Psoas muscle (tissue), 8 donors: Measurements from ENCODE around the gene SCML2. TPM values are rescaled to one million over a fixed set of nuclear protein-coding genes. Genes with fewer than 3 reads are reported as not detected.

Experiments used
- ATAC-seq, 4 donors: fragments of 200-7000 bp; cut with Tn5 transposase; one replicate each; pipeline ENCODE4 v1.9.1; 2020; ENCODE audit warnings: moderate library complexity in 3 of 4, mild to moderate bottlenecking in 2 of 4
- DNase-seq, 2 donors: peaks; one replicate each; pipeline ENCODE4 v3.0.0-alpha.2; 2020
- H3K27ac ChIP-seq: fragments of 200-600 bp; one replicate; pipeline ENCODE4 v1.8.0; 2022
- H3K27me3 ChIP-seq, 3 donors: fragments of 200-600 bp in 1 of 3; one replicate each; pipeline versions ENCODE4 v1.6.1 to v1.8.0; 2013 to 2022; ENCODE audit warnings: low read length in 2 of 3, mild to moderate bottlenecking in 2 of 3, moderate library complexity in 1 of 3; ENCODE audit not compliant: insufficient read depth in 3 of 3
- H3K36me3 ChIP-seq, 2 donors: fragments of 200-600 bp in 1 of 2; one replicate each; pipeline versions ENCODE4 v1.6.1 to v1.8.0; 2013 to 2022; ENCODE audit warnings: low read depth in 1 of 2, mild to moderate bottlenecking in 1 of 2, moderate library complexity in 1 of 2; ENCODE audit not compliant: insufficient read depth in 1 of 2
- H3K4me1 ChIP-seq: fragments of 200-600 bp; one replicate; pipeline ENCODE4 v1.8.0; 2022
- H3K4me3 ChIP-seq: fragments of 200-600 bp; one replicate; pipeline ENCODE4 v1.8.0; 2022; ENCODE audit warnings: mild to moderate bottlenecking
- H3K9me3 ChIP-seq: fragments of 200-600 bp; one replicate; pipeline ENCODE4 v1.8.0; 2022
- WGBS, 3 donors: extraction: QIAGEN DNeasy Blood & Tissue Kit; methylation state at CpG; one replicate each; pipeline versions ENCODE4 v1.1.6 to v1.1.7; 2013; 5-methylcytosine and 5-hydroxymethylcytosine counted together
- intact Hi-C, 2 donors: fragments of 100-400 bp; cut with DNase I; formaldehyde crosslinking; loops; one replicate each; pipeline versions ENCODE4 v1.11.0 to v1.14.2; 2022
- polyA plus RNA-seq, 3 donors: library from polyadenylated mRNA; stranded (reverse); fragments of 200-250 nt; gene quantifications; one replicate each; pipeline ENCODE4 v1.2.3, GENCODE V29; 2013
- total RNA-seq, 4 donors: library from RNA; stranded (reverse); fragmentation: NEBNext Ultra II Directional in 2 of 4; extraction: Animal tissue kit (Norgen Biotek cat#: 25700) in 2 of 4; gene quantifications; one replicate each; pipeline versions ENCODE4 v1.2.1 to v1.2.4, GENCODE V29; 2021 to 2023
- TF ChIP-seq, protein P1 (sequence below): fragments of 200-600 bp; IDR thresholded peaks from one replicate; pipeline ENCODE4 v1.8.0; 2022; ENCODE audit warnings: antibody characterized with exemption
- donor health status: healthy with polysubstance abuse.
- donor health status: DM: no; HTN: no; CAD: no; lungs with moderate emphysema.
- donor health status: Bipolar disorder and iron deficiency.
- donor health status: healthy.
- donor health status: DM: yes; HTN: yes; CAD: no.
- donor health status: DM: no; HTN: no; CAD: no.
- donor health status: DM: no; HTN: no; CAD: no.
- donor health status: DM: yes; HTN: yes; CAD: no.

SCML2 gene
- total and polyA plus RNA-seq, 7 donors = 1.1 to 3.0 (median 1.6) TPM

DNA sequence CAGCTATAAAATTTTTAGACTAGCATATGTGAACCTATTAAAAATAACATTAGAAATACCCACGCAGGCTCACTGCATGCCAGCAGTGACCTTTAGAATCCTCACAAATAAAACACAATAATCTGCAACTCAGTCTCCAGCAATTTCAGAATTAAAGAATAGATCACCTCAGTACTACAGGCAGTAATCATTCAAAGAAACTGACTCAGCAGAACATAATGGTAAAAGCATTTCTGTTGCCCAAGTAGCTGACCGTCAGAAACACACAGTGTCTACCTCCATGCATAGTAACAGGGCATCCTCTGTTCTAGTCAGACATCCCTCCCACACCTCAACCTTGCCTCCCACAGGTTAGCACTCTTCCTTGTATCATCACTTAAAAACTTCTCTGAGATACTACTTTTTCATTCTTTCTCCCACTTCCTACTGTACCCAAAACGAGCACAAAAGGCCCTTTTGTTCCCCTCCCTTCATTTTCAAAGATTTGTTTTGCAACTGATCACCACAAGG, 68.1 kb downstream of the SCML2 start:
- H3K27ac ChIP-seq = no peak overlapping the region
- TF ChIP-seq, protein P1, sequence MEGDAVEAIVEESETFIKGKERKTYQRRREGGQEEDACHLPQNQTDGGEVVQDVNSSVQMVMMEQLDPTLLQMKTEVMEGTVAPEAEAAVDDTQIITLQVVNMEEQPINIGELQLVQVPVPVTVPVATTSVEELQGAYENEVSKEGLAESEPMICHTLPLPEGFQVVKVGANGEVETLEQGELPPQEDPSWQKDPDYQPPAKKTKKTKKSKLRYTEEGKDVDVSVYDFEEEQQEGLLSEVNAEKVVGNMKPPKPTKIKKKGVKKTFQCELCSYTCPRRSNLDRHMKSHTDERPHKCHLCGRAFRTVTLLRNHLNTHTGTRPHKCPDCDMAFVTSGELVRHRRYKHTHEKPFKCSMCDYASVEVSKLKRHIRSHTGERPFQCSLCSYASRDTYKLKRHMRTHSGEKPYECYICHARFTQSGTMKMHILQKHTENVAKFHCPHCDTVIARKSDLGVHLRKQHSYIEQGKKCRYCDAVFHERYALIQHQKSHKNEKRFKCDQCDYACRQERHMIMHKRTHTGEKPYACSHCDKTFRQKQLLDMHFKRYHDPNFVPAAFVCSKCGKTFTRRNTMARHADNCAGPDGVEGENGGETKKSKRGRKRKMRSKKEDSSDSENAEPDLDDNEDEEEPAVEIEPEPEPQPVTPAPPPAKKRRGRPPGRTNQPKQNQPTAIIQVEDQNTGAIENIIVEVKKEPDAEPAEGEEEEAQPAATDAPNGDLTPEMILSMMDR = no peak
- H3K4me1 ChIP-seq = no peaks in the 10 kb centered on the region
- H3K27me3 ChIP-seq = peaks cover 0 to 10% (median 0%) of the 10 kb centered on the region in 3 donors
- no peak overlapping the region for H3K4me3 ChIP-seq
- DNase-seq (no peak), ATAC-seq (no peak)
- intact Hi-C loops = no loop called here
- no peaks in the 10 kb centered on the region for H3K9me3 ChIP-seq
- no peaks in the 10 kb centered on the region for H3K36me3 ChIP-seq
- WGBS, 3 donors = 59 to 69% (median 65%) methylated on average over 3 of the region's 3 CpGs

DNA sequence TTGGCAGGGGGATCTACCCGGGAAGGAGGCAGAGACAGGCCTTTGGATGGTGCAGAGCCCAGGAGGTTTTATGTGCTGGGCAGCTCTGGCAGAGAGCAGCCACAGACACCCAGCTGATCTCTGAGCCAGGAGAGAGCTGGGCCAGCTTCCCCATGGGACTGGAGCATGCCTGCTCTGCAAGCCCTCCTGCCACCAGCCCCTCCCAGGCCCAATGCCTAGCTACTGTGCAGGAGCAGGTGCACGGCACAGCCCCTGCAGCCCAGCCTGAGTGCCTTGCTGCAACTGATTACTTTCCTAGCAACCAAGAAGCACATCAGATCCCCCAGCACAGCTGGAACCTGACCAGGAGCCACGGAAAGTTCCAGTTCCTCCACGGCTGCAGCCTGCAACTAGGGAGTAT, 76.0 kb downstream of the SCML2 start:
- no peaks in the 10 kb centered on the region for H3K4me1 ChIP-seq
- DNase-seq (no peak), ATAC-seq (no peak)
- 74 to 86% (median 80%) methylated on average over 1 to 4 of the region's 4 CpGs for WGBS, 3 donors
- intact Hi-C loops = no loop called here
- no peak overlapping the region for H3K4me3 ChIP-seq
- no peak overlapping the region for H3K27ac ChIP-seq
- TF ChIP-seq, protein P1 = no peak
- no peaks in the 10 kb centered on the region for H3K9me3 ChIP-seq
- H3K27me3 ChIP-seq = no peaks in the 10 kb centered on the region
- no peaks in the 10 kb centered on the region for H3K36me3 ChIP-seq

DNA sequence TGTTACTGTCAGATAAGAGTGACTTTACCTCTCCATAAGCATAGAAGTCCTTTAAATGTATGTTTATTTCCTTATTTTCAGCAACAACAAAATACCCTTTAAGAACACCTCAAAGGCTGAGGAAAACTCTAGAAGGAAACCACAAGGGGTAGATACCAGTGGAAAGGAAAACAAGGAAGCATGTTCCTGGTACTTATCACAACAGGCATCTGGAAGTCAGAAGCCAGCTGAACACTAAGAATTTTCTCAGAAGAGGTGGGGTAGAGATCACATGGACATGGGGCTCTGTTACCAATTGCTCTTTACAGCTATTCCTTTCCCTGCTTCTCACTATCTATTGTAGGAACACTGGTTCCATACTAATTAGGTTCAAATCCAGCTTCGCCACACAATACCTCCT, 82.3 kb downstream of the SCML2 start:
- WGBS, 3 donors = 95 to 100% (median 95%) methylated on average over 1 of the region's 1 CpG
- H3K27ac ChIP-seq = no peak overlapping the region
- no peak for ATAC-seq
- no peaks in the 10 kb centered on the region for H3K4me1 ChIP-seq
- no peaks in the 10 kb centered on the region for H3K27me3 ChIP-seq
- intact Hi-C loops = no loop called here
- TF ChIP-seq, protein P1 = no peak
- no peaks in the 10 kb centered on the region for H3K36me3 ChIP-seq
- DNase-seq = no peak
- H3K9me3 ChIP-seq = no peaks in the 10 kb centered on the region
- no peak overlapping the region for H3K4me3 ChIP-seq

DNA sequence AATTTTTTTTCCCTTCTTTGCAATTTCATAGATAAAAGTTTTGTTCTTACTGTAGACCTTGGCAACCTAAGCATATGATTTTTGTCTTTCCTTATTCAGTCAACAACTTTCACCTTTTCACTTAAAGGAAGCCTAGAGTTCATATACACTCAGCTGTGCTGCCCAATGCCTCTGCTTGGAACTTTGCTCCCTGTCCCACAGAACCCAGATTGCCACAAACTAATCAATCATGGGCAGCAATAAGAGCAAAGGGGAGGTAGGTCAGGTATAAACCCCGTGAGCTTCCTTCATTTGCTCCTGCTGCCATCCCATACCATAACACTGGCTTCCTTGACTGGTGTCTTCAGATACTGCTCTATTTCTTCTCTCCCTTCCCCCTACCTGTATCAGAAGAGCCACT, 82.8 kb downstream of the SCML2 start:
- ATAC-seq (no peak), DNase-seq (no peak)
- H3K4me3 ChIP-seq = no peak overlapping the region
- H3K9me3 ChIP-seq = no peaks in the 10 kb centered on the region
- H3K4me1 ChIP-seq = no peaks in the 10 kb centered on the region
- TF ChIP-seq, protein P1 = no peak
- 64 to 86% (median 86%) methylated on average over 1 of the region's 1 CpG for WGBS, 3 donors
- intact Hi-C loops = no loop called here
- H3K36me3 ChIP-seq = no peaks in the 10 kb centered on the region
- H3K27ac ChIP-seq = no peak overlapping the region
- no peaks in the 10 kb centered on the region for H3K27me3 ChIP-seq

DNA sequence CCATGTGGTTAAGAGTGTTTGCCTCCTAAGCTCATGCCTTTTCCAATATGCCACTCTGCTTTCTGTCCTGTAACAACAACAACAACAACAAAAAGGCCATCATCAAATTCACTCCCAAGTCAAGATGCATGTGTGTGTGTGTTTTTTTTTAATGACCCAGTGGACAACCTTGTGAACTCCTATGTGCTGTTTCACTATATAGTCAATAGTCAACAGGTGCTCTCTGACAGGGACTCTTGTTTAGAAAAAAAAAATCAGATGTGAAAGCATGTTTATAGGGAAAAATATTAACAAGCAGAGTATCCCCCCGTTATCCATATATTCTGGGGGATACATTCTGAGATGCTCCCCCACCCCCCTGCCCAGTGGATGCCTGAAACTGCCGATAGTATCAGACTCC, 83.2 kb downstream of the SCML2 start:
- intact Hi-C loops = no loop called here
- WGBS, 3 donors = 67 to 97% (median 88%) methylated on average over 2 of the region's 2 CpGs
- H3K9me3 ChIP-seq = no peaks in the 10 kb centered on the region
- no peak overlapping the region for H3K4me3 ChIP-seq
- ATAC-seq (no peak), DNase-seq (no peak)
- no peak overlapping the region for H3K27ac ChIP-seq
- TF ChIP-seq, protein P1 = no peak
- no peaks in the 10 kb centered on the region for H3K4me1 ChIP-seq
- no peaks in the 10 kb centered on the region for H3K27me3 ChIP-seq
- no peaks in the 10 kb centered on the region for H3K36me3 ChIP-seq
